SKM-1 treated with dmso at 0.1 percent for 144 hours (cell line): Measurements from ENCODE around the gene CTDP1.

Experiments
- DNase-seq: peaks from one replicate; lab custom pipeline; 2025; ENCODE audit not compliant: unreplicated experiment; lab: John Stamatoyannopoulos, UW

Gene CTDP1

GRCh38 chr18:79756826-79757225, 77.2 kb downstream of the CTDP1 start:
- DNase-seq = no peak

- DNase-seq = no peak
These were observed 80.7 kb downstream of the CTDP1 start for GRCh38 chr18:79760348-79760747.

GRCh38 chr18:79760881-79761280, 81.3 kb downstream of the CTDP1 start:
- DNase-seq = no peak

- DNase-seq = no peak
These were observed 83.8 kb downstream of the CTDP1 start for GRCh38 chr18:79763407-79763806.

GRCh38 chr18:79764131-79764530, 84.5 kb downstream of the CTDP1 start:
- DNase-seq = no peak

- DNase-seq = no peak
These were observed 86.1 kb downstream of the CTDP1 start for GRCh38 chr18:79765491-79766245.

- DNase-seq = no peak
These were observed 86.7 kb downstream of the CTDP1 start for GRCh38 chr18:79766308-79766707.

GRCh38 chr18:79768745-79769144, 89.1 kb downstream of the CTDP1 start:
- DNase-seq = no peak

GRCh38 chr18:79769698-79770500, 90.3 kb downstream of the CTDP1 start:
- no peak for DNase-seq

- DNase-seq = no peak
These were observed 90.9 kb downstream of the CTDP1 start for GRCh38 chr18:79770501-79770815.

- DNase-seq = no peak
These were observed 91.2 kb downstream of the CTDP1 start for GRCh38 chr18:79770826-79771225.

GRCh38 chr18:79771446-79772107, 92.0 kb downstream of the CTDP1 start:
- no peak for DNase-seq

- no peak for DNase-seq
These were observed 92.7 kb downstream of the CTDP1 start for GRCh38 chr18:79772108-79772864.

- DNase-seq = no peak
These were observed 93.5 kb downstream of the CTDP1 start for GRCh38 chr18:79772865-79773696.

GRCh38 chr18:79774111-79774510, 94.5 kb downstream of the CTDP1 start:
- no peak for DNase-seq

GRCh38 chr18:79775441-79776221, 96.0 kb downstream of the CTDP1 start:
- no peak for DNase-seq

- no peak for DNase-seq
These were observed 97.1 kb downstream of the CTDP1 start for GRCh38 chr18:79776674-79777073.

GRCh38 chr18:79778291-79778791, 98.7 kb downstream of the CTDP1 start:
- DNase-seq = no peak

GRCh38 chr18:79779021-79779699, 99.6 kb downstream of the CTDP1 start:
- DNase-seq = no peak
